Caco-2 (cell line): ENCODE data around the gene WDR17. TPM values are rescaled to one million over a fixed set of nuclear protein-coding genes. Genes with fewer than 3 reads are reported as not detected.

Source experiments
- BruUV-seq: library from RNA; stranded (reverse); fragments of 400-500 nt; replicated peaks from 2 replicates; lab custom pipeline; 2021; lab: Mats Ljungman, UMichigan
- CTCF ChIA-PET: fragments of 300-600 bp; sonication (Branson Sonifier 250); formaldehyde crosslinking; loops from one replicate; lab custom pipeline; 2022; ENCODE audit warnings: antibody characterized with exemption; lab: Charles Lee
- POLR2A ChIA-PET: fragments of 300-600 bp; sonication (Branson Sonifier 250); formaldehyde crosslinking; loops from one replicate; lab custom pipeline; 2022; ENCODE audit warnings: antibody characterized with exemption; lab: Charles Lee
- DNase-seq, 2 experiments: peaks; one replicate each; pipeline versions ENCODE4 v3.0.0 to v3.0.0-alpha.2; 2020 to 2022
- H3K27me3 ChIP-seq: replicated peaks from 2 replicates; pipeline ENCODE4 v1.6.0; 2011; ENCODE audit warnings: low read length; ENCODE audit not compliant: control insufficient read depth, insufficient read depth
- H3K36me3 ChIP-seq: 2 replicates; pipeline ENCODE4 v1.5.1; 2011; ENCODE audit warnings: low read length; ENCODE audit not compliant: control insufficient read depth, insufficient read depth
- H3K4me1 ChIP-seq: fragments of 250-450 bp; sonication (Bioruptor Pico); 2 replicates; pipeline ENCODE4 v1.5.1; 2020; ENCODE audit warnings: mild to moderate bottlenecking
- H3K4me3 ChIP-seq: 2 replicates; pipeline ENCODE4 v1.5.1; 2011; ENCODE audit warnings: low read depth, mild to moderate bottlenecking, control low read depth, low read length
- H3K9me3 ChIP-seq: fragments of 250-450 bp; sonication (Bioruptor Pico); 2 replicates; pipeline ENCODE4 v1.5.1; 2020; ENCODE audit warnings: mild to moderate bottlenecking, moderate library complexity
- H3K27ac Mint-ChIP-seq: one replicate; pipeline ENCODE4 v1.8.0; 2022; ENCODE audit warnings: mixed read lengths; ENCODE audit not compliant: unreplicated experiment
- H3K27me3 Mint-ChIP-seq: one replicate; pipeline ENCODE4 v1.8.0; 2022; ENCODE audit warnings: mixed read lengths; ENCODE audit not compliant: insufficient read depth, unreplicated experiment
- H3K36me3 Mint-ChIP-seq: one replicate; pipeline ENCODE4 v1.8.0; 2022; ENCODE audit warnings: mild to moderate bottlenecking, mixed read lengths; ENCODE audit not compliant: insufficient read depth, unreplicated experiment
- H3K4me1 Mint-ChIP-seq: one replicate; pipeline ENCODE4 v1.8.0; 2022; ENCODE audit warnings: low read depth, mixed read lengths; ENCODE audit not compliant: unreplicated experiment
- H3K4me3 Mint-ChIP-seq: one replicate; pipeline ENCODE4 v1.8.0; 2022; ENCODE audit warnings: mild to moderate bottlenecking, moderate library complexity, mixed read lengths; ENCODE audit not compliant: unreplicated experiment
- H3K9me3 Mint-ChIP-seq: one replicate; pipeline ENCODE4 v1.8.0; 2022; ENCODE audit warnings: mixed read lengths; ENCODE audit not compliant: unreplicated experiment
- CTCF ChIP-seq, 2 experiments: fragments of 200-600 bp in 1 of 2; IDR thresholded peaks; 1 replicate in 1 of 2; 2 replicates in 1 of 2; pipeline versions ENCODE4 v1.5.1 to v1.8.0; 2011 to 2022; ENCODE audit warnings: antibody characterized with exemption in 1 of 2, control low read depth in 1 of 2, inconsistent platforms in 1 of 2, low read depth in 1 of 2, low read length in 1 of 2, mild to moderate bottlenecking in 1 of 2, moderate library complexity in 1 of 2; ENCODE audit not compliant: insufficient read depth in 1 of 2, severe bottlenecking in 1 of 2, unreplicated experiment in 1 of 2
- intact Hi-C: fragments of 100-400 bp; cut with micrococcal nuclease; formaldehyde crosslinking; loops from one replicate; pipeline ENCODE4 v1.10.0; 2022; ENCODE audit not compliant: unreplicated experiment
- total RNA-seq: library from RNA; stranded (reverse); gene quantifications from 2 replicates; pipeline ENCODE4 v1.2.3, GENCODE V29; 2022

Gene WDR17
- total RNA-seq, 1 experiment from 2014 or later: 0.52 TPM

- no peak overlapping the region for H3K4me3 ChIP-seq
- no peak for TF ChIP-seq CTCF (IDR thresholded peaks at IDR 0.05; ENCODE audit: insufficient read depth in 1 of 2, low read depth in 1 of 2, low read length in 1 of 2, severe bottlenecking in 1 of 2, unreplicated experiment in 1 of 2)
- Mint-ChIP-seq H3K27me3 (no peaks in the 10 kb centered on the region), H3K4me3 (no peak overlapping the region), H3K27ac (no peak overlapping the region), H3K4me1 (no peaks in the 10 kb centered on the region), H3K36me3 (no peaks in the 10 kb centered on the region), H3K9me3 (no peaks in the 10 kb centered on the region)
- ChIA-PET POLR2A (no interaction called here), CTCF (no interaction called here)
- no peaks in the 10 kb centered on the region for H3K4me1 ChIP-seq
- DNase-seq: no peak
- no peaks in the 10 kb centered on the region for H3K9me3 ChIP-seq
- H3K27me3 ChIP-seq: no peaks in the 10 kb centered on the region
- intact Hi-C loops: no loop called here
- no TSS peak for BruUV-seq
- no peaks in the 10 kb centered on the region for H3K36me3 ChIP-seq
These were observed 59.4 kb downstream of the WDR17 start for GRCh38 chr4:176125063-176125462.

- intact Hi-C loops: no loop called here
- H3K27me3 ChIP-seq: no peaks in the 10 kb centered on the region
- TF ChIP-seq CTCF (IDR thresholded peaks at IDR 0.05; ENCODE audit: insufficient read depth in 1 of 2, low read depth in 1 of 2, low read length in 1 of 2, severe bottlenecking in 1 of 2, unreplicated experiment in 1 of 2): no peak
- Mint-ChIP-seq H3K9me3 (no peaks in the 10 kb centered on the region), H3K4me3 (no peak overlapping the region), H3K4me1 (no peaks in the 10 kb centered on the region), H3K27ac (no peak overlapping the region), H3K36me3 (no peaks in the 10 kb centered on the region), H3K27me3 (peaks cover 2% of the 10 kb centered on the region)
- no peaks in the 10 kb centered on the region for H3K9me3 ChIP-seq
- no peaks in the 10 kb centered on the region for H3K4me1 ChIP-seq
- no peak overlapping the region for H3K4me3 ChIP-seq
- CTCF ChIA-PET: no interaction called here
- no peak for DNase-seq
- BruUV-seq: no TSS peak
- POLR2A ChIA-PET: no interaction called here
- H3K36me3 ChIP-seq: no peaks in the 10 kb centered on the region
These were observed 69.0 kb downstream of the WDR17 start for GRCh38 chr4:176134670-176135069.

- H3K4me1 Mint-ChIP-seq: no peaks in the 10 kb centered on the region
- no peaks in the 10 kb centered on the region for H3K36me3 Mint-ChIP-seq
- no peaks in the 10 kb centered on the region for H3K4me1 ChIP-seq
- no peak overlapping the region for H3K4me3 ChIP-seq
- no peaks in the 10 kb centered on the region for H3K27me3 ChIP-seq
- no TSS peak for BruUV-seq
- ChIA-PET CTCF (no interaction called here), POLR2A (no interaction called here)
- H3K9me3 ChIP-seq: no peaks in the 10 kb centered on the region
- intact Hi-C loops: no loop called here
- no peak for TF ChIP-seq CTCF (IDR thresholded peaks at IDR 0.05; ENCODE audit: insufficient read depth in 1 of 2, low read depth in 1 of 2, low read length in 1 of 2, severe bottlenecking in 1 of 2, unreplicated experiment in 1 of 2)
- no peaks in the 10 kb centered on the region for H3K9me3 Mint-ChIP-seq
- peaks cover 2% of the 10 kb centered on the region for H3K27me3 Mint-ChIP-seq
- H3K36me3 ChIP-seq: no peaks in the 10 kb centered on the region
- no peak overlapping the region for H3K4me3 Mint-ChIP-seq
- DNase-seq: no peak
- H3K27ac Mint-ChIP-seq: no peak overlapping the region
These were observed 72.0 kb downstream of the WDR17 start for GRCh38 chr4:176137631-176138030.
